Measurements from ENCODE around the gene MYBPC1.
A peak's percentile ranks its signal among the peaks of the same experiment; 100 is the strongest.

Gene MYBPC1

DNA sequence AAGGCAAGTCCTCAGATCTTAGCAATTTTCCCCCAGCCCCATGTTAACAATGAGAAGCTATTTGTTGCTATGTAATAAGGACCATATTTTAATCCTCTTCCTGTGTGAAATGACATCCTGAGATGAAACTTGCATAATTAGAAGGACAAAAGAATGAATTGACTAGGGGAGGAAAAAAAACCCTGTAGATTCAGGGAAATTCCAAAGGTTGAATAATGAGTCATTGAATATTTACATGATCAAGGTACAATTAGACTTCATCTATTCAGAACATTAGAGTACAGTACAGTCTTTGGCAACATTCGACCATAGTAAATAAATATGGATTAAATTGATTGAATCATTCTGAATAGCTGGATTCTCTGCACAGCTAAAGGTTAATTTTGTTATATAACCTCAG lies 9.4 kb downstream of the MYBPC1 start:
- FAIRE-seq: no peak

GRCh38 chr12:101607894-101608293 lies 13.1 kb downstream of the MYBPC1 start:
- FAIRE-seq: no peak

DNA sequence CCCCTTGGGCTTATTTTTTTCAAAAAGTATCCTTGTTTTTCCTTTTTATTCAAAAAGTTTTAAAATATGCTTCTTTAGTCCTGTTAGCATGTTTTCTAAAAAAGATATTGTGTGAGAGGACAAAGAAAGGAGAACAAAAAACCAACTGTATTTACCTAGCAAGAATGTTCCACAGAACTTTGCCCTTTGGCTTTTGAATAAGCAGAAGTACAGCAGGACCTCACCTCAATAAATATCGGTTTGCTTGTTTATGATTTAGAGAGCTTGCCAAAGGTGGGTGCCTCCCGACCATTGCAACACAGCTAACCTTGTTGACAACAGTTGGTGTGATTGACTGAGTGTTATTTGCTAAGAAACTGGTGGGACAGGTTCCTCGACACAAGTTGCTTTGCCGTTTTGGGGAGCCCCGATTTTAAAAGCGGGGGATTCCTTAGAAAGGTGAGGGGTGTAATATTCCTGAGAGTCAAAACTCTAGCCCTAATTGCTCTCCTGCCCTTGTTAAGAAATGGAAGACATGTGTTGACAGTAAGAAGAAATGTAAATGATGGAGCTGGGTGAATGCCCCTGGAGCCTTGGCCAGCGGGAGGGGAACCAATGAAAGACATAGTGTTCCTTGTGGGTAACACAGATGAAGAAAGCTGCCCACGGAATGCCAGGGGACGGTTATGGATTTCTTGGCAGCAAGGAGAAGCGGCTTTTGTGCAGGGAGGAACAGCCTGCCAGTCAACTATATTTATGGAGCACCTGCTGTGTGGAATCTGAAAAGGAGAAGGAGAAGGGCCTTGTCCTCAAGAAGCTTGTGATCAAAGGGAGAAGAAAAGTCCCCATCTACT lies 13.7 kb downstream of the MYBPC1 start:
- FAIRE-seq: peak; percentile 57

DNA sequence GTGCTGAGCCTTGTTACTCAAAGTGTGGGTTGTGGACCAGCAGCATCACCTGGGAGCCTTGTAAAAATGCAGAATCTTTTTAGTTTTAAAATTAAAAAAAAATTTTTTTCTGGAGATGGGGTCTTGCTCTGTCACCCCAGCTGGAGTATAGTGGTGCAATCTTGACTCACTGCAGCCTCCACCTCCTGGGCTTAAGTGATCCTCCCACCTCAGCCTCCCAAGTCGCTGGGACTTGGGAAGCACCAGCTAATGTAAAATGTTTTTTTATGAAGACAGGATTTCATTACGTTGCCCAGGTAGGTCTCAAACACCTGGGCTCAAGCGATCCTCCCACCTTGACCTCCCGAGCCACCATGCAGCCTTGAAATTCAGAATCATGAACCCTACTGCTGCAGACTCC lies 14.4 kb downstream of the MYBPC1 start:
- FAIRE-seq: no peak

DNA sequence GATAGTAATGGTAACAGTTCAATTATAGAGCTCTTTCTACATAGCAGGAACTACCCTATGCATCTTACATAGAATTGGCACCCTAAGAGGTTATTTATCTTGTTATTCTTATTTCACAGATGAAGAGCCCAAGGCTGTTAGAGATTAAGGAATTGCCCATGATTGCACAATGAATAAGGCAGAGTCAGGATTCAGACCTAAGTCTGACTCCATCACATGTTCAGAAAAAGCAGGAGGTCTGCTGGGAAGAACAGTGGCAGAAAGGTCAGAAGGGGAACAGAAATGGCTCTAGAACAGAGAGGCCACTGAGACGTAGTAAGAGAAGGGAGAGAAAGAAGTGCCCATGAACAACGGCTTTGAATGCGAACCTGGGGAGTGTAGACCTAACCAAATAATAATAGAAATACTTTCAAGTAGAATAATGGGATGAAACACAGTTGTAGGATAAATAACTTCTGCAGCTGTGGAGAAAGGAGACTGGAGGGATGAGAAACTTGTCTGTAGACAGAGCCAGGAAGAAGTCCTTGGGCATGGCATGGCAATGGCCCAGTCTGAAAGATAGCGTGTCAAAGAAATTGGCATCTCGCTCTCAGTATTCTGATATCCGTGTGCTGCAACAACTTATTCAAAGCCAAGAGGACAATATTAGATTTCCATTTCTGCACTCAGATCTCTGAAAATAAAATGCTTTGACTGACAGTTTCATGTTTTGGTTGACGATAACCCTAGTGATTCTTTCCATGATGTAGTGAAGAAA lies 17.6 kb downstream of the MYBPC1 start:
- no peak for FAIRE-seq

DNA sequence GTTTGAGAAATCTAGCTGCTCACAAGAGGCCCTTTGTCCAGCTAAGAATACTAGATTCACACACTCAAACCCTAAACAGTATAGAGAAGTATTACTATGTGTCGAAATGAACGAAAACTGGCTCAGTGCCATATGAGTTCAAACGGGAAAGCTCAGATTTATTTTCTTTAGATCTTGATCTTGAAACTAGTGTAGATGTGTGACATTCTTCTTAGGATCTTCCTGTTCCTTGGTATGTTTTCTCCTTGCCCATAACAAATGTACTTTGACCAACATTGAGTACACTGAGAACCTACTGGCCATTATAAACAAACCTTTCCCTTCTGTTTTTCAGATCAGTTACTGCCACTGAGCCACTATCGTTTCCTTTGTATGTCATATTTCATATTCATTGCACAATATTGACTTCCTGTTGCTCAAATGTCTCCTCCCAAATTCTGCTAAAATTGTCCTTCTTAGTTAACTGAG lies 21.3 kb downstream of the MYBPC1 start:
- peak; percentile 10 for FAIRE-seq

DNA sequence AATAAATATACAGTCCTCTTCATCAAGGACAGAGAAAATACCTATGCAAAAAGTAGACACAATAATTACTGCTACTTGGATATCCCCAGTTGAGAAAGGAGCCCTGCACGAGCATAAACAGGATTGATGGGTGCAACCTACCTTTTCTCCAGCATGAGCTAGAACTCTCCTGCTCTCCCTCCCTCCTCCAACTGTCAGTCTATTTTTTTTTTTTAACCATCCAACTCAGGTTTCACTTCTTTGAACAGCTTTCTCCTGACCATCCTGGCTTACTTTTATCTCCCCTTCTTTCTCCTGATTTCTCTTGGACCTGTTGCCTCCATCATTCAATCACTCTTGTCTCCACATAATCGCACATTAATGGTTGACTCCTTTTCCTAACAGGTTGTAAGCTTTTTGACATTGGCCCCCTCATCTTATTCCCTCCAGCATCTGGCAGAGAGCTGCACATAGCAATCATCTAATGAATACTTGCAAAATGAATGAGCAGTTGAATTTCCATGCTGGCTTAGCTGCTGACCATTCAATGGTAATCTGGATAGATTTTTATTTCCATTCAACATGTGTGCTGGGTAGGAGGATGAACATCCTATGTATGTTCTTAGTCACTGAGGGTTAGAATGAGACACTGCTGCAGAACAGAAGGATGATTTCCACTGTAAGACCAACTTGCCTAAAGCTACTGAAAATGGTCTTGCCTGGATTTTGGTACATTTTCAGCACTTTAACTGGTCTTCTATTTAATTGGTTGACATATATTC lies 24.4 kb downstream of the MYBPC1 start:
- no peak for FAIRE-seq

- no peak for FAIRE-seq
Measured at GRCh38 chr12:101619858-101620761, 25.3 kb downstream of the MYBPC1 start.

DNA sequence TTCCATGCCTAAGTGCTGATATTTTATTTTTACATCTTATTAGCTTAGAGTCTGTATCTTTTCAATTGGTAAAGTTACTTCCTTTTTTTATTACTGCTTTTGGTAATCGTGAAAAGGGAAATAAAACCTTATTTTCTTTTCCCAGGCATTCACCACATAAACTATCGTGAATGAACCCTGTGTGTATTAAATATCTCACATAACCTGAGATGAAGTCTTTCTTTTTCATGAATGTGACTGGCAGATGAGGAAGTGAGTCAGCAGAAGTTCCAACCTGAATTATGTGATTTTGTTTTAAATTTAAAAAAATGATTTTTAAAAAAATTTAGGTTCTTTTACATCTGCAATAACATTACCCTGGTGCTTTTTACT lies 26.0 kb downstream of the MYBPC1 start:
- no peak for FAIRE-seq

DNA sequence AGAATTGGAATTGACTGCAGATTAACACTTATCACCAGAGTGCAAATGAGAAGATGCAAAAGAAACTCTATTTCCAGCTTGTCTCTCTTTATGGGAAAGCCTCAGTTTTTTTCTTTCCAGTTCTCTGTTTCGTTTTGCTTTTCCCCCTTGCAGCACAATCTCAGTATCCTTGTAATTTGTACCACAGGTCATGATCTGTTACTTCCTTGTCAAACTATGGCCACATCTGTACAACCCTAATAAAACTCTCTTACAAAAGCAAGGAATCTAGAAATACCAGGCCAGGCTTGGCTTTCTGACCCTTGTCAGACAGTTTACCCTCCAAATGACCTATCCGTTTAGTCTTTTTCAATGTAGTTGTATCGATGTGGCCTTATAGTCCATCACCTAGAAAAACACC lies 33.9 kb downstream of the MYBPC1 start:
- no peak for FAIRE-seq

DNA sequence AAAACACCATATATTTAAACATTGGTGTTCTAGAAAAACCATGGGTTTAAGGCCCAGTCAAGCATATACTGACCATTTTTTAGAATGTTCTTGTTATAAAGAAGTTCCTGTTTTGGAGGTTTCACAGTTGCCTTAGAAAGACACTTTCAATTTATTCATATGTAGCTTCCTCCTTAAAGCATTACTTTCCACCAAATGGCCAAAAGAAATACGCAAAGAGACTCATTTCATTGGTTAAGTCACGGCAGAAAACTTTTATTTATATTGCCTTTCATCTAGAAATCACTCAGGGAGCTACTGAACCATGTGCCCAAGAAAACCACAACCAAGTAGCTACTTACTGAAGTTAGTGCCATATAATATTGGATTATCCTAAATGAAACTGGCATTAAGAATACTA lies 40.0 kb downstream of the MYBPC1 start:
- no peak for FAIRE-seq

DNA sequence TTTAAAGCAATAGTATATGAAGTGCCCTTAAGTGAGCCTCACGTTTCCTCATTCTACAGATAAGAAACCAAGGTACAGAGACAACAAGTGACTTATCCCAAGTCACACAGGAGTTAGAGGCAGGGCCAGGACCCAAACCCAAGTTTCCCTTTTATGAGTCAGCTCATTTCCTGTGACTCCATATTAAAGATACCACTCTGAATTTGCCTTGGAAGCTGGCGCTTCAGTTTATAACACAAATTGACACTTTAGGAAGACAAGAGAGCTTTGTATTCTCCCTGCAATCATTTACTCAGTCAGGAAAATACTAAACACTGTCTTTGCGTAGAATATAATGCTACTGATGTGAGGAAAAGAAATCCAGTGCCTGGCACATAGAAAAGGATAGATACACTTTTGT lies 43.2 kb downstream of the MYBPC1 start:
- no peak for FAIRE-seq

GRCh38 chr12:101642115-101643067 lies 47.6 kb downstream of the MYBPC1 start:
- no peak for FAIRE-seq

GRCh38 chr12:101647711-101648110 lies 52.9 kb downstream of the MYBPC1 start:
- FAIRE-seq: no peak

DNA sequence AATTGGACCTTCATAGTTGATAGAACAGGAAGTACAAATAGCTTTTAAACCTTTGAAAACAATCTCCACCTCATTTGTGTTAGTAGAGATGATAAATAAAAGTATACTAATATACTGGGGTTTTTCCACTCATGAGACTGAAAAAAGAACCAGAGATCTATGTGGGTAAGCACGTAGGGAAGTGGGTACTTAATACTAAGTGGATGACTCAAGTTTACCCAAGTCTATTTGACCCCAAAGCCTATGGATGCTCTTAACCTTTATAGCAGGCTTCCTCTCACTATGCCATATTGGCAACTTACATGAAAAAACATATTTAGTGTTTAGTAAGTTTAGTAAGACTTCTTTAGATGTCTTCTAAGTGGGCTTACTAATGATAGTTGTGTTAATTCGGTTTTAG lies 53.4 kb downstream of the MYBPC1 start:
- no peak for FAIRE-seq

DNA sequence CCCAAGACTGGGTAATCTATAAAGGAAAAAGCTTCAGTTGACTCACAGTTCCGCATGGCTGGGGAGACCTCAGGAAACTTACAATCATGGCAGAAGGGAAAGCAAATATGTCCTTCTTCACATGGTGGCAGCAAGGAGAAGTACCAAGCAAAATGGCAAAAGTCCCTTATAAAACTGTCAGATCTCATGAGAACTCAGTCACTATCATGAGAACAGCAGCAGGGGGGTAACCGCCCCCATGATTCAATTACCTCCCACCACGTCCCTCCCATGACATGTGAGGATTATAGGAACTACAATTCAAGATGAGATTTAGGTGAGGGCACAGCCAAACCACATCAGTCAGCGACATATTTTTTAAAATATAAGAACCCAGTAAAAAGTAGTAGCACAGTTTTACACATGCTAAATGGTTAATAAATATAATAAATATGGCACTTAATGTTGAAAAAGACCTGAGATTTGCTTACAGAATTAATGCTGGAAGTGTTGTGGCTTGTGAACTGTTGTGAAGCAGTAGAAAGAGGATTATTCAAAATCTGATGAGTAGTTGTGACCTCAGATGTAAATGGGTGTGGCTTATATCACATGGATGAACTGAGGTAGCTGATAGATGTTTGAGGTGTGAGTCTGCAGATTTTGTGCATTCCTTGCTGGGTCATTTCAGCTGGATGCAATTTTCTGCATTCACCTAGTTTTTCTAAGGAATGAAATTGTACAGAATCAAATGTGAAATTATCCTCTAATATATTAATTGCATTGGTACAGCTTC lies 55.8 kb downstream of the MYBPC1 start:
- no peak for FAIRE-seq

GRCh38 chr12:101653030-101653429 lies 58.3 kb downstream of the MYBPC1 start:
- FAIRE-seq: no peak

- FAIRE-seq: no peak
Measured at GRCh38 chr12:101653503-101653902, 58.7 kb downstream of the MYBPC1 start.

GRCh38 chr12:101654442-101654841 lies 59.7 kb downstream of the MYBPC1 start:
- FAIRE-seq: no peak

DNA sequence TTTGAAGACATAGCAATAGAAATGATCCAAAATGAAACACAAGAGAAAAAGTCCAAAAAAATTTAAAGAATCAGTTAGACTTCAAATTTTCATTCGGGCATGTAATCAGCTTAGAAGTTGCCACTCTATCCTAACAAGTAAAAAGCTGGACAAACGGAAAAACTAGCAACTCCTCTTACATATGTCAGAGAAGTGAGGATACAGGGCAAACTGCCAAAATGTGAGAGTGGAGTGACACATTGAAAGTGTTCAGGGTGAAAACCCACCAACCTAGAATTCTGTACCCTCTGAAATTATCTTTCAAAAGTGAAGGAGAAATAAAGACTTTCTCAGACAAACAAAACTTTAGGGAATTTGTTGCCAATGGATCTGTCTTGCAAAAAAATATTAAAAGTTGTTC lies 60.6 kb downstream of the MYBPC1 start:
- FAIRE-seq: no peak
